Stimulated activated CD4-positive, alpha-beta T cell treated with anti-CD3 and anti-CD28 coated beads, Interleukin-1b, Interleukin-23, amount 100 ng/mL, for 1 hour (primary cell): ENCODE measurements around the gene CACNA2D3.

ENCODE experiments used
- DNase-seq, 2 donors: peaks; one replicate each; pipeline ENCODE4 v3.0.0-alpha.2; 2020; ENCODE audit warnings: low read depth in 2 of 2

The CACNA2D3 gene

DNA sequence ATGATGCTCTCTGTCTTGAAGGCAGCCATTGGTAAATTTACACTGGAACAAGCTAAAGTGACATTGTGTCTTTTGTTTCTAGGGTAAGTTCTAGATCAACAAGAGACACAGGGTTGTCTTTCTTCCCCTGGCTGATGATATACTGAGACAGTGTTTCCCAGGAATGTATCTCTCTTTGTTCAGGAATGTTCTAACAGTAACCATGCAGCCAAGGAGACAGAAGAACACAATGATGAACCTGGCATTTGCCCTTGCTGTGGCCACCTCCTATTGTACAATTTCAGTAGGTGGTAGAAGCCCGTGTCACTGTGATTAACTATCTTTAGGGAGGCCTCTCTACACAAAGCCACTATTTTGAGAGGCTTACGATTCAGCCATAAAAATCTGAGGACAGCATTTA lies 674.8 kb downstream of the CACNA2D3 start:
- DNase-seq = no peak

DNA sequence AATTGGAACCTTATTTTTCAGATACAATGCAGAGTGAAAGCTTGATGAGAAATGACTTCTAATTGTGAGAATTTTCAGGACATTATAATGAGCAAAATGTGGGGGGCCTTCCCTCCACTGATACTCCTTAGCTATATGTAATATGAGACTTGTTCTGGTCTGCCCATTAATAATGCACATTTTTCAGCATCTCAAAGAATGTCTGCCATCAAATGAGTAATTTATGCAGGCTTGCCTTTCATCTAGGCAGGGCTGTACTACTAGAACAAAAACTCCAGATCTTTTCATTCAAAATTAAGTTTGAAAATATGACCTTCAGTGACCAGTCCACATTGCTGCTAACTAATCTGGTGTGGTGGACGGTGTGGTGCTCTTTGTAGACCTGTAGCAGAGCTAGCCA lies 678.1 kb downstream of the CACNA2D3 start:
- no peak for DNase-seq

DNA sequence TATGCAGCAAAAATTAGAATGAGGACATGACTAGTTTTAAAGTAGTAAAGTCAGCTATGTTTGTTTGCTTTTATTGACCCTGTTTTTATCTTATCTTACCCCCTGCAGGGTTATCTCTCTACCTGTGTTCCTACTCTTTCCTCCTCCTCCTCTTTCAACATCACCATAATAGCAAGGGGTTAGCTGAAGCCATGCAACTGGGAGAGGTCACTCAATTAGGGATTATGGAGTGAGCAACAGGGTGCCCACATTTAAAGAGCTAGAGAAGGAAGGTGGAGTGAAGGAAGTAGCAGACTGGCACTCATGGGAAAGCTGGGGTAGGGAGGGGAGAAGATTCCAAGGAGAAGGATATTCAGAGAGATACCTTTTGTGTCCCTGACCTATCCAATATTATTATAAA lies 679.6 kb downstream of the CACNA2D3 start:
- no peak for DNase-seq

DNA sequence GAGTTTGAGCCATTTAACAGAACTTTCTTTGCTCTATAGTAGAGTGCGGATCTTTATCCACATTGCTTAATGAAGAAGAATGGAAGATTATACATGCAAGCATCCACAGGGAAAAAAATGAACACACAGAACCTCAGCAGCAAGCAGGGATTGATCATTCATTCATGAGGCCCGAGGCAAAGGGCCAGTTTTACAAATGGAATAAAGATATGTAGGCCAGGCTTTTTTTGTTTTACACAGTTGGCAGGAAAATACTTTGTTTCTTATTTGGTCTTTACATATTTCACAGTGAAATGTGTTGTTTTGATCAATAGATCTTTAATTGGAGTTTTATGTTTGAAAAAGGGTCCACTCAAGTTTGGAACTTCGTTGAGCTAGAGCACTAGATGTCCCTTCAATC lies 688.0 kb downstream of the CACNA2D3 start:
- no peak for DNase-seq

DNA sequence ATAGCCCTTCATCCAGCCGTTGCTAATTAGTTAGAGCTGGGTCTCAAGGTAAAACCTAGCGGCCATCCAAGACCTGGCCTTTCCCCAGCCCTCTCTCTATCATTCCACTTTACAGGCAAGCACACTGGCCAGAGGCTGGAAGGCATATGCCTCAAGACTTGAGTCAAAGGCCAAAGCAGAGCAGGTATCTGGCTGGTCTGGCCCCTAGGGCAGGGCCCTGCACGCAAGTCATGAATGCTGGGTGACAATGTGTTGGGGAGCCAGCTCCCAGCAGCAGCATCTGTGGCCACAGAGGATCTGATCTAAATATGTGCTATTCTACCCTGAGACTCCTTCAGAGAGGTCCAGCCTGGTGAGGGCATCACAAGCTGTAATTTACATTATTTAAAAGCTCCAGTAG lies 691.9 kb downstream of the CACNA2D3 start:
- no peak for DNase-seq

DNA sequence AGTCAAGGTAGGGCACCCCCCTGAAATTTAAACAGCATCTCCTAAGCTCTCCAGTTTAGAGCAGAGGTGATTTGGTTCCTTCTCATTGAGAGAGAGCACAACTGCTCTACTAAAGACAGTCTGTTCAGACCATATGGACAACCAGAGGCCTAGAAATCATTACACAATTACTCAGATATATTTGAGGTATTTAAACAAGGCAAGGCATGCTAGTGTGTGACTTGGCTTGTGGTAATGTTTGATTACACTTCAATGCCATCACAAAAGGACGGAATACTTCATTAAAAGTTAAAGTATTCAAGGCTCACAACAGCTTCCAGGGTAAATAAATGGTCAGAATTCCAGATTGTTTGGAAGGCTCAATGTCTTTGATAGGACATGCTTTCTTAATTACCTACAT lies 695.3 kb downstream of the CACNA2D3 start:
- DNase-seq = no peak

DNA sequence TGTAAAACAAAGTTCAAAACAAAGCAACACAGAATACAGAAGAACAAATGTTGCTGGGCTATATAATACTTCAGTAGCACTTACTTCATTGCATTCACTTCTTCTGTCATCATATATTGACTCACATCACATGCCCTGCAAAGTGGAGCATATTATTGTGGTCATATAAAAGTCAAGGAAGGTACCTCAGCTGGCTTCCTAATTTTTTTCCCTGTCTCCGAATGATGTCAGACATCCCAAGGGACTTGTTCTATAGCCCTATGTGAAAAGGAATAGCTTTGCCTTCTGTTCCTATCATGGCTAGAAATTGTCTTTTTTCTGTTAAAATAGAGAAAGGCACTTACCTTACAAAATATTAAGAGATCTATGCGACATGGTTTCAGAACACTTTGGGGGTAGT lies 696.1 kb downstream of the CACNA2D3 start:
- no peak for DNase-seq

DNA sequence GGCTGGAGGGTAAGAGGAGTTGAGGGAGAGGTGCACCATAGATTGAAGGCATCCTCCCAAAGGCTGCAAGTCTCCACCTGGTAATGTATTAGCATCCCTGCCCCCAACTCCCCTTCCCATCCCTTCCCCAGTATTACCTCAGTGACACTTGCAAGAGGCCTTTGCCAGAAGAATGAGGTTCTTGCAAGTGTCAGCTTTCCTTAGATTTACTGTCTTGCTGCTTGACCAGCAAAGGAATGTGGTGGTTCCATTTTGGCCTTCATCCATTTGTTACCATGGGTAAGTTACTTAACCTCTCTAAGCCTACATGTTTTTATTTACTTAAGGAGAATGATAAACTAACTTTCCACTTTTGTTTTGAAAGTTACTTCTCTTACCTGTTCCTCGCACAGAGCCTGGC lies 696.6 kb downstream of the CACNA2D3 start:
- DNase-seq = no peak

DNA sequence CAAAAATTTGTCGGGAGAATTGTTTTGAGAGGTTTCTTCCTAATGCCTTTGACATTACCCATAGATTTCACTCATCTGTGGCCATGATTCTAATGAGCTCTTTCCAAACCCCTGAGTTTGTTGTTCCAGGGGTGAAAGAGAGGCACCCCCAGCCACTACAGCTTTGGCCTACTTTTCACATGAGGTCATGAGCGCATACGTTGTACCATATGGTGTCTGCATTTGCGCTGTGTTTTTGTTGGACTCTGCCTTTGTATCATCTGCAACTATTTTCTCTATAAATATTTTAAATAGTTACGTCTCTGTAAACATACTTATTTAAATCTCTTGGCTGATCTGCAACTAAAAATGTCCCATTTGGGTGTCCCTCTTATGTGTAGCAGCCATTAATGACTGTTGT lies 697.6 kb downstream of the CACNA2D3 start:
- DNase-seq = no peak

DNA sequence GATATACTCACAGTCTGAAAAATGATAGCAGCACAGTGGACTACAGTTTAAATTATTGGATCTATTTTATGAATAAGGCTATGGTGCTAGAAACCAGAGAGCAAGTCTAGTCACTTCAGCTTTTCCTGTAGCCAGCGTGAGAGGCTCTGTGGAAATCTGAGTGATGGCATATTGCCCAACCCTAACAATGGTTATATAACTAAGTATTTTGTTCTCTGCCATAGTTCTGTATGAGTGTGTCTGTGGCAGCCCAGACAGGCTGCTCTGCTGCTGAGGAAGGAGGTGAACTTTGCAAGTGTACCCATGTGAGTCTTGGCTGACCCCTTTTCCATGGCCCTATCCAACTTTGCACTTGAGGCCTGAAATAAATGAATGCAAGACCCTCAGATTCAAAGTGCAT lies 699.9 kb downstream of the CACNA2D3 start:
- DNase-seq = no peak

DNA sequence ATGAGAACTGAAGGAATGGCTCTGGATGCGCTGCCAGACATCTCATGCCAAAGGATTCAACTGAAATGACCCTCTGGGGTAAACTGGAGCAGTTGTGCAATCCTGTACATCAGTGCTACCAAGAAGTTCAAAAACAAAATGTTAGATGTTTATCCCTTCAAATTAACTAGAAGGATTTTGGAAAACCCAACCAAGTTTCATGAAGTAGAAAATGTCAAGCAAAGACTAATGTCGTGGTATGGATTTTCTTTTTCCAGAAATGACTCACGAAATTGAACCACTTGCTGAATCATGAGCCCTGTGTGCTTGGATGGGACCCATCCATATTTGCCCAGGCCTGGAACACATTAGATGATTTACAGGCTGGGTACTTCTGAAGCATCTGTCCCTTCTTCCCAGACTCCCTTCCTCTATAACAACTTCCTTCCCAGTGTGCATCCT lies 703.9 kb downstream of the CACNA2D3 start:
- no peak for DNase-seq

DNA sequence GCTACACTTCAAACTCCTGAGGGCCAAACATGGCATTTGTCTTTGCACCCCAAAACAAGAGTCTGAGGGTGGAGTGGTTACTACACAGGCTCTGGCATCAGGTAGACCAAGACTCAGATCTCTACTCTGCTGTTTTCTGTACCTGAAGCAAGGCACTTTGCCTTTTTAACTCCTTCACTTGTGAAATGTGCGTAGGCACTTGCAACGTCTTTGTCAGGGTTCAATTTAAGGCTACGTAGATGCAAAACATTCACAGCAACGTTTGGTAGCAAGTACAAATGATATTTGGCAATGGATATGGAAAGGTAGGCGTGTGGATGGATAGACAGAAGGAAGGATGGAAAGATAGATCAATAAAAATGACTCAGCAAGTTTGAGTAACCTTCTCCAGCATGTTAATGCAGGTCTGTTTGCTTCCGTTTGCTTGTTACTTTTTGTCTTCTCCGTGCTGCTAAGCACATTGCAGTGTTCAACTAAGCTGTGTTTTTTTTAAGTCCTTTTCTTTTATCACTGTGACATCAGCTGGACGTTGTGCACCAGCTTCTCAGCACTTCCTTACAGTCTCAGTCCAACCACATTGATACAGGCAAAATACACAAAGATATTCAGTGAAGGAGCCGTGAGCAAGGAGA lies 704.8 kb downstream of the CACNA2D3 start:
- DNase-seq = no peak

DNA sequence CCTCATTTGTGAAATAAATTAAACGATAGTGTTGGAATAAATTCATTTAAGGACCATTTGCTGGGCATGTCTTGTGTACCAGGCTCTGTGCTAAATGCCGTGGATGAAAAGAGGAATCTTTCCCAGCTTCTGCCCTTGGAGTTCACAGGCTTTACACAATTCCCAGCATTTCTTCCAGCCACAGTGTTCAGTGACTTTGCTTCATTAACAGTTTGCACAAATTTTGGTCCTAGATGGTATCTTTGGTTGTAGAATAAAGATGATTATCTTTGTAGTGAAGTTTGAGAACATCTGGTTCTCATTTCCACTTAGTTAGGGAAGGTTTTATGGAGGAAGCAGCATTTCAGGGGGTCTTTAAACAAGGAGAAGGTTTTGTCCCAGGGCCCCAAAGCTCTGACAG lies 705.4 kb downstream of the CACNA2D3 start:
- DNase-seq = no peak

DNA sequence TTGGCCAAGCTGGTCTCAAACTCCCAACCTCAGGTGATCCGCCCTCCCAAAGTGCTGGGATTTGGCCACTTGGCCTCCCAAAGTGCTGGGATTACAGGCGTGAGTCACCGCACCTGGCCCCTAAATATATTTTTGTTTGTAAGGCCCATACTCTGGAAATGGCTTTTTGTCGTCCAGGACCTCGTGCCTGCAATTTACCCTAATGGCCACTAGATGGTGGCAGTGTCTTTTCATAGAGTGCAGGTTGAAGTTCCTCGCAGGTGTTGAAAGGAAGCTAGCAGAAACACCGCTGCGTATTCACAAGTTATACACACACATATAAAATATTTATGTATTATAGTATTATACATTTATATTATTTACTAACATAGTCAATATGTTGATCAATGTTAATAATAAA lies 708.3 kb downstream of the CACNA2D3 start:
- DNase-seq = no peak

DNA sequence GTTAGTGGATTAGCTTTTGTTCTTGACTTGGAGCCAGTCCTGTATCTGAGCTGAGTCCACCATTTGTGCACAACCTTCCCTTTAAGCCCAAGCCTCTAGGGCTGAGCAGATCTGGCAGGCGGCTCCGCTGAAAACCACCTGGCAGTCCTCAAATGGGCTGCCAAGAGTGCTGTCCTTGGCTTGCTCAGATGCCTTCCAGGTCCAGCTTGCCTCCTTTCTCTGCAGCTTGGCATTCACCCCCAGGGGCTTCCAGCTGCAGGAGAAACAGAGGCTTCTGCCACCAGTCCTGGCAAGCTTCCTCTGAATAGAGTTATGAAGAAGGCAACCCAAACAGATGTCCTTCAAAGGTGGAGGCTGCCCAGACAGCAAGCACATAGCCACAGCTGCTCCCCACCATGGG lies 708.8 kb downstream of the CACNA2D3 start:
- no peak for DNase-seq

DNA sequence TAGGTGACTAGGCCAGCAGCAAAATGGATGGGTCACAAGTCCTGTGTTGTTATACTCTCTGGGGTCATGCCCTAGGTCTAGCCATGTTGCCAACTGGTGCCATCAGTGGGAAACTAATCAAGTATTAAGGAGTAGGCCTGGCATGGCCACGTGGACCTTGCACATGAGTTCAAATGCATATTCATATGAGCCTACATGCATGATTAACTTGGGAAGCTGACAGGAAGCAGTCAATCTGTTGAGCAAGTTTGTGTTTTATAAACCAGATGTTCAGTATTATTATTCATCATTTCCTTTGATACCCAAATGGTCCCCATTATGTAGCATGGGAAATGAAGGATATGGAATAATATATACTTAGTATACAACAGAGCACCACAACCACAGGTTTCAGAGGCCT lies 710.5 kb downstream of the CACNA2D3 start:
- no peak for DNase-seq

DNA sequence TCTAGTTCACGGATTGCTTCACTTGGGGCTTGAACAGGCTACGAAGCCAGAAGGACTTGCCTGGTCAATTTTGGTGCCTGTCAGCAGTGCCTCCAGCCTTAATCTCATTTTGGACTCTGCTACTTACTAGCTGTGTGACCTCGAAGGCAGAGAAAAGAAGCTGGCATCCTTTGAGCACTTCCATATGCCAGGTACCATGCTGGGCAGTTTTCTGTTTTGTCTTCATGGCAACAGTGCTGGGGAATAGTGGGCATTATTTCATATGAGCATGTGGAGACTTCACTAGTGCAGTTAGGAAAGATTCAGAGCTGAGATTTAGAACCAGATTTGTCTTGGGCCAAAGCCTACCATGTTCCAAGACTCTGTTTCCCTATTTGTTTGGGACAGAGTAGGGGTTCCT lies 713.3 kb downstream of the CACNA2D3 start:
- DNase-seq = no peak

DNA sequence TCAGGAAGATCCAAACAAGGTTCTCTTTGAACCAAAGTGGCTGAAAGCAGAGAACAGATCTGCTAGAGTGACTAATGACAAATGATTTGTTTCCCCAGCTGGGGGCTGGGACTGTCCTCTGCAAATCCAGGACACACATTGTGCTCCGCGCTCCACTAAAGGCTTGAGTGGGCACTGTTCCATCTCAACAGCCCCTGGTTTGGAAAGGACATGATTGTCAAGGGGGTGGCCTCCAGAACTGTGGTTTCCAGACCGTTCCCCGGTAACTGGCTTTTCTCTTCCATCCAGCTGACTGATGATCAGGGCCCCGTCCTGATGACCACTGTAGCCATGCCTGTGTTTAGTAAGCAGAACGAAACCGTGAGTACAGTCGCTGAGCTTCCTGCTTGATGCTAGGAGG lies 714.5 kb downstream of the CACNA2D3 start:
- no peak for DNase-seq

DNA sequence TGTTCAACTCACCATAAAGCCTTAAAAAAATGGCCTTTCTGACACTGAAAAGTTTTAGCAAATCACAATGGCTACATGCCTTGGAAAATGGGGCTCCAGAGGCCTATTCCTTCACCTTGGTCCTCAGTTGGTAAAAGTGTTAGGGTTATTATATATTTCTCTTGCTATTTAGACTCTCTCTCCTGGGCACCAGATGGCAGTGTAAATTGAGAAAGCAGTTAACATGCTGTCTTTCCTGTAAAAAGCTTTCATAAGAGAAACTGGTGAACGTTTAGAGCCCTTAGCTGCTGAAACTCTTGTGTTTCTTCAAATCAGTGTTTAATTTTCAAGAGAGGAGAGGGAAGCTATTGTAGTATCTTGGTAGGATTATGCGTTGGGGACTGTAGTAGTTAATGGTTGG lies 715.6 kb downstream of the CACNA2D3 start:
- no peak for DNase-seq

DNA sequence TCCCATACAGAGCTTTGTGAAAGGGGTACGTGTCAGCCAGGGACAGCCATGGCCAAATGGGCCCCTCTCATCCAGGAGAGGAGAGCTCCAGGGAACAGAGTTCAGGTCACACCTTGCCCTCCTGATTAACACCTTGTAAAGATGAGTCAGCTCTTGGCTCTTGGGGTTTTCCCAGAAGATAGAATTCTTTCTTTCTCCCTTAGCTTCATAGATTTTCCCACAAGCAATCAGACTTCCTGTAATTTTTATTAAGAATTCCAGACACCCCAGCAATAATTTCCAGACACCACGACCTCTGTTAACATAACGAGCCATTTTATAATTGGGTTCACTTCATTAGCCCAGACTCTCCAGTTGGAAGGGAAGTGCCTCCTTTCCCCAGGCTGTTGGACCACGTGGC lies 719.1 kb downstream of the CACNA2D3 start:
- no peak for DNase-seq

DNA sequence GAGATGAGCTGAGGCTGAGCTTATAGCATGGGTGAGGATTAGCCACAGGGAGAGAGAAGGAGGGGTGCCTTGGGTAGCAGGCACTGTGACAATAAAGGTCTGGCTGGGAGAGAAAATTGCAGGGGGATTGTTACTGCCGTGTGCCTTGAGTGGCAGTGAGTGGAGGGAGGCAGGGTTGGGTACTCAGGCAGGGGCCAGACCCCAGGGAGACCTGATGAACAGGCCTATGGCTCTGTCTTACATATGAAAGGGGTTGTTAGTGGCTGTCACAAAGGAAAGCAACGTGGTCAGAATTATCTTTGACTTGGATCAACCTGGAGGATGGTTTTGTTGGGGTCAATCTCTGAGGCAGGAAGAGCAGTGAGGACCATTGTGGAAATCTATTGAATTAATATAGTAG lies 721.0 kb downstream of the CACNA2D3 start:
- DNase-seq = no peak

DNA sequence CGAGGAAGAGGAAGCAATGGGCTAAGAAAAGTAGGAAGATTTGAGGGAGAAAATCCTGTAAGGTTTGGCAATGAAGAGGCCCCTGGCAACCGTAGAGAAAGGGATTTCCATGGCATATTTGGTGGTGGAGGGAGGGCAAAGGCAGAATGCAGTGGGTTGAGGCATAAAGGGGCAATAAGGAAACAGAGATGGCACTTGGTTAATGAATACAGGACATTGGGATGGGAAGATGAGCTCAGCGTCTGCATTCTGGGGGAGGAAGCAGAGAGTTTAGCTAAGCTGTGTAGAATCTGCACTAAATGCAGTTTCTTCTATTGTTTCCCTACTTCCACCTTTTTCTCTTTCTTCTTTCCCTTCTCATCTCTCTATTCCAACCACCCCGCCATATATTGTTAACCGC lies 721.9 kb downstream of the CACNA2D3 start:
- no peak for DNase-seq

DNA sequence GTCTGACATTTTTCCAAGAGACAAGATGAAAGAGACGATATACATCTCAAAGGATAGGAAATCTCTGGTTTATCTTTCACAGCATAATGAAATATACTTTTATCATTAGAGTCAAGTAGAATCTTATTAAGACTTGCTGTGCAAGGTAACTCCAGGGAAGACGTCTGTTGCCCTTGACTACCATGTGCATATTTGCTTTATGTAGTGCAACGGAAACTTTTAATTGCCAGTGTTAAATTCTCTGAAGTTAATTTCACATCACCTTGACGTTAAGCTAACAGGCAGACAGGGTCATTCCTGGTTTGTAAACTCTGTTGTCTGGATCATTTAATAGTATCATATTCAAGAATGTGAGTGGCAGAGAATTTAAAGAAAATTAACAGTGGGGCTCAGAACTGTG lies 722.7 kb downstream of the CACNA2D3 start:
- DNase-seq = no peak

DNA sequence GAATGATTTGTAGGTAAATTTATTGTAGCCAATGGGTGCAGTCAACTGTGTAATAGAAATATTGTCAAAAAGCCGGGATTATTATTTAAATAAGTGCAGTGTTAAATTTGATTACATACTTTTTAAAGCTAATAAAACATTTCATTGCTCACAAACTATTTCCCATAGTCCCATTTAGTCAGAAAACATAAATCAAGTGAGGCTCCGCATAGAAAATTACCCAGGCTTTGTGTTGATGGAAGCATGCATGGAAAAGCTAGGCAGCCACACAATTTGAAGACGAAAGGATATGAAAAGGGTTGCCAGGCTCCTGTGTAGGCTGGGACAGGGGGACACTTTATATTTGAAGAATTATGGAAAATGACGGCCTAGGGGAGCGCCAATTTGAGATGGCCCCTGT lies 723.2 kb downstream of the CACNA2D3 start:
- DNase-seq = no peak

DNA sequence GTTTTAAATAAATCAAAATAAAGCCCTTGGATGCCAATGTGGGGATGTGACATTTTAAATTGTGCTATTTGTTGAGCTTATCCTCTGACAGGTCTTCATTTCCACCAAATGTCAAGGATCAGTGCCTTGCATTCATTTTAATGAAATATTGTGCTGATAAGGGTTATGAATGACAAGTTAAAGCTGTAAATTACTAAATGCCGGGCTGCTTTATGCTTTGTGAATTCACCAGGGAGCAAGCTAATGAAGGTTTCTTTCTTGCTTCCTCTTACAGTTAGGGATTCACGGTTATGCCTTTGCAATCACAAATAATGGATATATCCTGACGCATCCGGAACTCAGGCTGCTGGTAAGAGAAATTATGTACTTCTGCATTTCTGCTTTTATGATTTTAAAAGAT lies 723.8 kb downstream of the CACNA2D3 start:
- DNase-seq = no peak
